ENCODE data around the gene RAD9A. TPM values are rescaled to one million over a fixed set of nuclear protein-coding genes. Genes with fewer than 3 reads are reported as not detected.
A peak's percentile ranks its signal among the peaks of the same experiment; 100 is the strongest.

RAD9A gene
- total and polyA plus RNA-seq, 9 of the 15 experiments (the other 6 are each of a cell fraction or from before 2014, with no cell fraction given): 1.4 to 41.2 (median 16.1) TPM

DNA sequence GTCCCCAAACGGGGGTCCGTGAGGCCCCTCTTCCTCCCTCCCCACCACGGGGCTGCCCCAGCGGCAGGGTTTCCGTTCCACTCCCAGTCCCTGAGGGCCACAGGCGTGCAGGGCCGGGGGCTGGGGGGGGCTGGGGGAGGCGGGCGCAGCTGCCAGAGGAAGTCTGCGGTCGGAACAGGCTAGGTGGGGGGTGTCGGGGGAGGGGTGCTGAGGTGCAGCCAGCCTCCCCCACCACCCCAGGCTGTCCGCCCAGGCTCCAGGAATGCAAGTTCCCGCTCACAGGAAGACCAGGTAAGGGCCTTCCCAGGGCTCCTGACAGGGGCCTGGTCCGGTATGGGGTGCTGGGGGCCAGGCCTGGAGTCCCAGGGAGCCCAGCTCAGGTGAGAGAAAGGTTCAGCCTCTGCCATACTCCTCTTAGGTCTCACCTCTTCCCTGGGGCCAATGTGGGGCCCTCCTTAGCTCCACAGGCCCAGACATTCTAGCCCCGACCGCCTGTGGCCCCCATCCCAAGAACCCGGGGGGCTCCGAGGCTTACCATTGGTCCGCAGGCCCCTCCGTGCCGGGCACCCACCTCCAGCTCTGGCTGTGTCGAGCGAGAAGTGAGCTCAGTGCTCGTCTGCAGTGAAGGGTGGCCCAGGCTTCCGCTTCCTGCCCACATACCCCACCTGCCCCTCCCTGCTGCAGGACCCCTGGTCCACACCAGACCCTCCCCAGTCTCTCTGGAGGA is 45.5 kb downstream of the RAD9A start, which contains the start of gene PTPRCAP (continued):
- TF ChIP-seq ZNF398 (CRISPR knock-in tag; IDR thresholded peaks at IDR 0.05) (no peak), RBM39 (optimal IDR thresholded peaks at IDR 0.05; ENCODE audit: low read depth, low read length) (no peak), ZBTB7A (IDR thresholded peaks at IDR 0.05; ENCODE audit: borderline replicate concordance, control insufficient read depth, low read depth, low read length) (peak; percentile 60; the same call in 1 of the 2 replicates), POLR2AphosphoS5 (IDR thresholded peaks at IDR 0.05; ENCODE audit: control insufficient read depth, insufficient read depth, low read depth, low read length) (peak; percentile 35; the same call in 1 of the 2 replicates), PCBP1 (IDR thresholded peaks at IDR 0.05; ENCODE audit: low read depth, low read length, poor library complexity, severe bottlenecking) (peak; percentile 41), PTRF (tag; IDR thresholded peaks at IDR 0.05) (no peak), KLF10 (CRISPR knock-in tag; IDR thresholded peaks at IDR 0.05) (no peak), SIN3B (IDR thresholded peaks at IDR 0.05; ENCODE audit: low read depth) (no peak), EP400 (IDR thresholded peaks at IDR 0.05) (no peak), FOXA3 (CRISPR knock-in tag; conservative IDR thresholded peaks at IDR 0.05 in 1 of 2, IDR thresholded peaks at IDR 0.05 in 1 of 2) (no peak)
